Measurements from ENCODE around the gene POLR1D. TPM values are rescaled to one million over a fixed set of nuclear protein-coding genes. Genes with fewer than 3 reads are reported as not detected.

The POLR1D gene
- total RNA-seq, 1 experiment from 2014 or later: 198 TPM

DNA sequence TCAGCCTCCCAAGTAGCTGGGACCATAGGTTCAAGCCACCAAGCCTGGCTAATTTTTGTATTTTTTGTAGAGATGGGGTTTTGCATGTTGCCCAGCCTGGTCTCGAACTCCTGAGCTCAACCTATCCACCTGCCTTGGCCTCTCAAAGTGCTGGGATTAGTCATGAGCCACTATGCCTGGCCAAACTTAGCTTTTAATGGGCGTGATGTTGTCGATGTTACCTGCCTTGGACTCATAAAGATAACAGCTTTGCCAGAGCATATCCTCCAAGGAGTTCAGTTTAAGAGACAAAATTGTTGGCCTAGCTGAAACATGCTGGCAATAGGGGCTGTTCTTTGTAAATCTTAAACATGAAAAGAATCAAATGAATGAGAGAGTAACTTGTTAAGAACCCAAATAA, 13.1 kb downstream of the POLR1D start:
- ChIA-PET CTCF (no interaction called here), POLR2A (interaction anchor here (1.9 kb wide), 1 partner anchor 14 kb away, joined by 7 read pairs; the partner anchor contains the start of gene LNX2)
- H3K4me1 Mint-ChIP-seq: 0 out of 2 replicates have a peak, but pooled peaks cover 5% of the 10 kb centered on the region
- no peak overlapping the region for H3K27ac Mint-ChIP-seq
- DNase-seq (ENCODE audit: low spot score) (no peak), ATAC-seq (no peak)
- H3K27me3 Mint-ChIP-seq (ENCODE audit: low read depth): no peaks in the 10 kb centered on the region
- TF ChIP-seq, protein P1, sequence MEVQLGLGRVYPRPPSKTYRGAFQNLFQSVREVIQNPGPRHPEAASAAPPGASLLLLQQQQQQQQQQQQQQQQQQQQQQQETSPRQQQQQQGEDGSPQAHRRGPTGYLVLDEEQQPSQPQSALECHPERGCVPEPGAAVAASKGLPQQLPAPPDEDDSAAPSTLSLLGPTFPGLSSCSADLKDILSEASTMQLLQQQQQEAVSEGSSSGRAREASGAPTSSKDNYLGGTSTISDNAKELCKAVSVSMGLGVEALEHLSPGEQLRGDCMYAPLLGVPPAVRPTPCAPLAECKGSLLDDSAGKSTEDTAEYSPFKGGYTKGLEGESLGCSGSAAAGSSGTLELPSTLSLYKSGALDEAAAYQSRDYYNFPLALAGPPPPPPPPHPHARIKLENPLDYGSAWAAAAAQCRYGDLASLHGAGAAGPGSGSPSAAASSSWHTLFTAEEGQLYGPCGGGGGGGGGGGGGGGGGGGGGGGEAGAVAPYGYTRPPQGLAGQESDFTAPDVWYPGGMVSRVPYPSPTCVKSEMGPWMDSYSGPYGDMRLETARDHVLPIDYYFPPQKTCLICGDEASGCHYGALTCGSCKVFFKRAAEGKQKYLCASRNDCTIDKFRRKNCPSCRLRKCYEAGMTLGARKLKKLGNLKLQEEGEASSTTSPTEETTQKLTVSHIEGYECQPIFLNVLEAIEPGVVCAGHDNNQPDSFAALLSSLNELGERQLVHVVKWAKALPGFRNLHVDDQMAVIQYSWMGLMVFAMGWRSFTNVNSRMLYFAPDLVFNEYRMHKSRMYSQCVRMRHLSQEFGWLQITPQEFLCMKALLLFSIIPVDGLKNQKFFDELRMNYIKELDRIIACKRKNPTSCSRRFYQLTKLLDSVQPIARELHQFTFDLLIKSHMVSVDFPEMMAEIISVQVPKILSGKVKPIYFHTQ (CRISPR knock-in tag; IDR thresholded peaks at IDR 0.05): no peak
- TF ChIP-seq, protein P2, sequence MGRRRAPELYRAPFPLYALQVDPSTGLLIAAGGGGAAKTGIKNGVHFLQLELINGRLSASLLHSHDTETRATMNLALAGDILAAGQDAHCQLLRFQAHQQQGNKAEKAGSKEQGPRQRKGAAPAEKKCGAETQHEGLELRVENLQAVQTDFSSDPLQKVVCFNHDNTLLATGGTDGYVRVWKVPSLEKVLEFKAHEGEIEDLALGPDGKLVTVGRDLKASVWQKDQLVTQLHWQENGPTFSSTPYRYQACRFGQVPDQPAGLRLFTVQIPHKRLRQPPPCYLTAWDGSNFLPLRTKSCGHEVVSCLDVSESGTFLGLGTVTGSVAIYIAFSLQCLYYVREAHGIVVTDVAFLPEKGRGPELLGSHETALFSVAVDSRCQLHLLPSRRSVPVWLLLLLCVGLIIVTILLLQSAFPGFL (CRISPR knock-in tag; IDR thresholded peaks at IDR 0.05; ENCODE audit: borderline replicate concordance): no peak
- TF ChIP-seq NFATC4 (CRISPR knock-in tag; IDR thresholded peaks at IDR 0.05): no peak
- TF ChIP-seq, protein P3, sequence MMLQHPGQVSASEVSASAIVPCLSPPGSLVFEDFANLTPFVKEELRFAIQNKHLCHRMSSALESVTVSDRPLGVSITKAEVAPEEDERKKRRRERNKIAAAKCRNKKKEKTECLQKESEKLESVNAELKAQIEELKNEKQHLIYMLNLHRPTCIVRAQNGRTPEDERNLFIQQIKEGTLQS (CRISPR knock-in tag; conservative IDR thresholded peaks at IDR 0.05): no peak
- TF ChIP-seq SMAD4 (CRISPR knock-in tag; IDR thresholded peaks at IDR 0.05): no peak
- TF ChIP-seq ETV6 (CRISPR knock-in tag; IDR thresholded peaks at IDR 0.05): no peak
- TF ChIP-seq CREB1 (CRISPR knock-in tag; IDR thresholded peaks at IDR 0.05): no peak
- TF ChIP-seq, protein P4, sequence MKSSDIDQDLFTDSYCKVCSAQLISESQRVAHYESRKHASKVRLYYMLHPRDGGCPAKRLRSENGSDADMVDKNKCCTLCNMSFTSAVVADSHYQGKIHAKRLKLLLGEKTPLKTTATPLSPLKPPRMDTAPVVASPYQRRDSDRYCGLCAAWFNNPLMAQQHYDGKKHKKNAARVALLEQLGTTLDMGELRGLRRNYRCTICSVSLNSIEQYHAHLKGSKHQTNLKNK (CRISPR knock-in tag; IDR thresholded peaks at IDR 0.05): no peak
- no peak for TF ChIP-seq KAT7 (CRISPR knock-in tag; IDR thresholded peaks at IDR 0.05; ENCODE audit: borderline replicate concordance)
- TF ChIP-seq, protein P5, sequence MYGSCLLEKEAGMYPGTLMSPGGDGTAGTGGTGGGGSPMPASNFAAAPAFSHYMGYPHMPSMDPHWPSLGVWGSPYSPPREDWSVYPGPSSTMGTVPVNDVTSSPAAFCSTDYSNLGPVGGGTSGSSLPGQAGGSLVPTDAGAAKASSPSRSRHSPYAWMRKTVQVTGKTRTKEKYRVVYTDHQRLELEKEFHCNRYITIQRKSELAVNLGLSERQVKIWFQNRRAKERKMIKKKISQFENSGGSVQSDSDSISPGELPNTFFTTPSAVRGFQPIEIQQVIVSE (CRISPR knock-in tag; IDR thresholded peaks at IDR 0.05; ENCODE audit: borderline replicate concordance): no peak
- TF ChIP-seq, protein P6, sequence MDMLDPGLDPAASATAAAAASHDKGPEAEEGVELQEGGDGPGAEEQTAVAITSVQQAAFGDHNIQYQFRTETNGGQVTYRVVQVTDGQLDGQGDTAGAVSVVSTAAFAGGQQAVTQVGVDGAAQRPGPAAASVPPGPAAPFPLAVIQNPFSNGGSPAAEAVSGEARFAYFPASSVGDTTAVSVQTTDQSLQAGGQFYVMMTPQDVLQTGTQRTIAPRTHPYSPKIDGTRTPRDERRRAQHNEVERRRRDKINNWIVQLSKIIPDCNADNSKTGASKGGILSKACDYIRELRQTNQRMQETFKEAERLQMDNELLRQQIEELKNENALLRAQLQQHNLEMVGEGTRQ (CRISPR knock-in tag; IDR thresholded peaks at IDR 0.05): no peak
- TF ChIP-seq NR1H2 (CRISPR knock-in tag; IDR thresholded peaks at IDR 0.05): no peak
- no peak for TF ChIP-seq TEAD4 (CRISPR knock-in tag; IDR thresholded peaks at IDR 0.05)
- TF ChIP-seq RORB (CRISPR knock-in tag; IDR thresholded peaks at IDR 0.05): no peak
- TF ChIP-seq, protein P7, sequence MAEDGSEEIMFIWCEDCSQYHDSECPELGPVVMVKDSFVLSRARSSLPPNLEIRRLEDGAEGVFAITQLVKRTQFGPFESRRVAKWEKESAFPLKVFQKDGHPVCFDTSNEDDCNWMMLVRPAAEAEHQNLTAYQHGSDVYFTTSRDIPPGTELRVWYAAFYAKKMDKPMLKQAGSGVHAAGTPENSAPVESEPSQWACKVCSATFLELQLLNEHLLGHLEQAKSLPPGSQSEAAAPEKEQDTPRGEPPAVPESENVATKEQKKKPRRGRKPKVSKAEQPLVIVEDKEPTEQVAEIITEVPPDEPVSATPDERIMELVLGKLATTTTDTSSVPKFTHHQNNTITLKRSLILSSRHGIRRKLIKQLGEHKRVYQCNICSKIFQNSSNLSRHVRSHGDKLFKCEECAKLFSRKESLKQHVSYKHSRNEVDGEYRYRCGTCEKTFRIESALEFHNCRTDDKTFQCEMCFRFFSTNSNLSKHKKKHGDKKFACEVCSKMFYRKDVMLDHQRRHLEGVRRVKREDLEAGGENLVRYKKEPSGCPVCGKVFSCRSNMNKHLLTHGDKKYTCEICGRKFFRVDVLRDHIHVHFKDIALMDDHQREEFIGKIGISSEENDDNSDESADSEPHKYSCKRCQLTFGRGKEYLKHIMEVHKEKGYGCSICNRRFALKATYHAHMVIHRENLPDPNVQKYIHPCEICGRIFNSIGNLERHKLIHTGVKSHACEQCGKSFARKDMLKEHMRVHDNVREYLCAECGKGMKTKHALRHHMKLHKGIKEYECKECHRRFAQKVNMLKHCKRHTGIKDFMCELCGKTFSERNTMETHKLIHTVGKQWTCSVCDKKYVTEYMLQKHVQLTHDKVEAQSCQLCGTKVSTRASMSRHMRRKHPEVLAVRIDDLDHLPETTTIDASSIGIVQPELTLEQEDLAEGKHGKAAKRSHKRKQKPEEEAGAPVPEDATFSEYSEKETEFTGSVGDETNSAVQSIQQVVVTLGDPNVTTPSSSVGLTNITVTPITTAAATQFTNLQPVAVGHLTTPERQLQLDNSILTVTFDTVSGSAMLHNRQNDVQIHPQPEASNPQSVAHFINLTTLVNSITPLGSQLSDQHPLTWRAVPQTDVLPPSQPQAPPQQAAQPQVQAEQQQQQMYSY (CRISPR knock-in tag; IDR thresholded peaks at IDR 0.05): no peak
- TF ChIP-seq EMX1 (CRISPR knock-in tag; IDR thresholded peaks at IDR 0.05): no peak
- TF ChIP-seq, protein P8, sequence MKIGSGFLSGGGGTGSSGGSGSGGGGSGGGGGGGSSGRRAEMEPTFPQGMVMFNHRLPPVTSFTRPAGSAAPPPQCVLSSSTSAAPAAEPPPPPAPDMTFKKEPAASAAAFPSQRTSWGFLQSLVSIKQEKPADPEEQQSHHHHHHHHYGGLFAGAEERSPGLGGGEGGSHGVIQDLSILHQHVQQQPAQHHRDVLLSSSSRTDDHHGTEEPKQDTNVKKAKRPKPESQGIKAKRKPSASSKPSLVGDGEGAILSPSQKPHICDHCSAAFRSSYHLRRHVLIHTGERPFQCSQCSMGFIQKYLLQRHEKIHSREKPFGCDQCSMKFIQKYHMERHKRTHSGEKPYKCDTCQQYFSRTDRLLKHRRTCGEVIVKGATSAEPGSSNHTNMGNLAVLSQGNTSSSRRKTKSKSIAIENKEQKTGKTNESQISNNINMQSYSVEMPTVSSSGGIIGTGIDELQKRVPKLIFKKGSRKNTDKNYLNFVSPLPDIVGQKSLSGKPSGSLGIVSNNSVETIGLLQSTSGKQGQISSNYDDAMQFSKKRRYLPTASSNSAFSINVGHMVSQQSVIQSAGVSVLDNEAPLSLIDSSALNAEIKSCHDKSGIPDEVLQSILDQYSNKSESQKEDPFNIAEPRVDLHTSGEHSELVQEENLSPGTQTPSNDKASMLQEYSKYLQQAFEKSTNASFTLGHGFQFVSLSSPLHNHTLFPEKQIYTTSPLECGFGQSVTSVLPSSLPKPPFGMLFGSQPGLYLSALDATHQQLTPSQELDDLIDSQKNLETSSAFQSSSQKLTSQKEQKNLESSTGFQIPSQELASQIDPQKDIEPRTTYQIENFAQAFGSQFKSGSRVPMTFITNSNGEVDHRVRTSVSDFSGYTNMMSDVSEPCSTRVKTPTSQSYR (CRISPR knock-in tag; IDR thresholded peaks at IDR 0.05): no peak
- TF ChIP-seq, protein P9, sequence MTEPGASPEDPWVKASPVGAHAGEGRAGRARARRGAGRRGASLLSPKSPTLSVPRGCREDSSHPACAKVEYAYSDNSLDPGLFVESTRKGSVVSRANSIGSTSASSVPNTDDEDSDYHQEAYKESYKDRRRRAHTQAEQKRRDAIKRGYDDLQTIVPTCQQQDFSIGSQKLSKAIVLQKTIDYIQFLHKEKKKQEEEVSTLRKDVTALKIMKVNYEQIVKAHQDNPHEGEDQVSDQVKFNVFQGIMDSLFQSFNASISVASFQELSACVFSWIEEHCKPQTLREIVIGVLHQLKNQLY (CRISPR knock-in tag; IDR thresholded peaks at IDR 0.05): no peak
- TF ChIP-seq, protein P10, sequence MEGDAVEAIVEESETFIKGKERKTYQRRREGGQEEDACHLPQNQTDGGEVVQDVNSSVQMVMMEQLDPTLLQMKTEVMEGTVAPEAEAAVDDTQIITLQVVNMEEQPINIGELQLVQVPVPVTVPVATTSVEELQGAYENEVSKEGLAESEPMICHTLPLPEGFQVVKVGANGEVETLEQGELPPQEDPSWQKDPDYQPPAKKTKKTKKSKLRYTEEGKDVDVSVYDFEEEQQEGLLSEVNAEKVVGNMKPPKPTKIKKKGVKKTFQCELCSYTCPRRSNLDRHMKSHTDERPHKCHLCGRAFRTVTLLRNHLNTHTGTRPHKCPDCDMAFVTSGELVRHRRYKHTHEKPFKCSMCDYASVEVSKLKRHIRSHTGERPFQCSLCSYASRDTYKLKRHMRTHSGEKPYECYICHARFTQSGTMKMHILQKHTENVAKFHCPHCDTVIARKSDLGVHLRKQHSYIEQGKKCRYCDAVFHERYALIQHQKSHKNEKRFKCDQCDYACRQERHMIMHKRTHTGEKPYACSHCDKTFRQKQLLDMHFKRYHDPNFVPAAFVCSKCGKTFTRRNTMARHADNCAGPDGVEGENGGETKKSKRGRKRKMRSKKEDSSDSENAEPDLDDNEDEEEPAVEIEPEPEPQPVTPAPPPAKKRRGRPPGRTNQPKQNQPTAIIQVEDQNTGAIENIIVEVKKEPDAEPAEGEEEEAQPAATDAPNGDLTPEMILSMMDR (IDR thresholded peaks at IDR 0.05): no peak
- no peak for TF ChIP-seq CBFB (CRISPR knock-in tag; IDR thresholded peaks at IDR 0.05; ENCODE audit: low read depth)
- H3K4me3 Mint-ChIP-seq: no peak overlapping the region
- H3K36me3 Mint-ChIP-seq: no peaks in the 10 kb centered on the region
- H3K9me3 Mint-ChIP-seq: no peaks in the 10 kb centered on the region
